HL-60 (cell line): Measurements from ENCODE around the gene ELAC2.

Experiments
- DNase-seq, 2 experiments: peaks; one replicate each; pipeline ENCODE4 v3.0.0-alpha.2; 2010 to 2020; ENCODE audit warnings: low read depth in 1 of 2, low spot score in 1 of 2
- H3K27ac ChIP-seq: fragments of 250-450 bp; sonication (Bioruptor Pico); replicated peaks from 2 replicates; pipeline ENCODE4 v1.5.1; 2020; ENCODE audit warnings: mild to moderate bottlenecking, moderate library complexity
- H3K27me3 ChIP-seq: fragments of 250-450 bp; sonication (Bioruptor Pico); 2 replicates; pipeline ENCODE4 v1.5.1; 2021; ENCODE audit warnings: mild to moderate bottlenecking, moderate library complexity; ENCODE audit not compliant: insufficient read depth, poor library complexity, severe bottlenecking
- H3K4me3 ChIP-seq: replicated peaks from 2 replicates; pipeline ENCODE4 v1.5.1; 2011; ENCODE audit warnings: mild to moderate bottlenecking, control low read depth, low read length; ENCODE audit not compliant: insufficient read depth
- GABPA ChIP-seq: IDR thresholded peaks from 2 replicates; pipeline ENCODE4 v1.6.1; 2012; ENCODE audit warnings: low read depth
- POLR2AphosphoS5 ChIP-seq: IDR thresholded peaks from 2 replicates; pipeline ENCODE4 v1.6.1; 2012; ENCODE audit warnings: low read depth
- SPI1 ChIP-seq: IDR thresholded peaks from 2 replicates; pipeline ENCODE4 v1.6.1; 2012; ENCODE audit warnings: low read depth, mild to moderate bottlenecking, borderline replicate concordance
- TF ChIP-seq, protein P1 (sequence below): IDR thresholded peaks from one replicate; pipeline ENCODE4 v1.5.1; 2011; ENCODE audit warnings: low read length, control low read depth, inconsistent platforms; ENCODE audit not compliant: insufficient read depth
- TF ChIP-seq, protein P2 (sequence below): IDR thresholded peaks from 2 replicates; pipeline ENCODE4 v1.6.1; 2012; ENCODE audit warnings: low read depth; ENCODE audit not compliant: insufficient replicate concordance

The ELAC2 gene

DNA sequence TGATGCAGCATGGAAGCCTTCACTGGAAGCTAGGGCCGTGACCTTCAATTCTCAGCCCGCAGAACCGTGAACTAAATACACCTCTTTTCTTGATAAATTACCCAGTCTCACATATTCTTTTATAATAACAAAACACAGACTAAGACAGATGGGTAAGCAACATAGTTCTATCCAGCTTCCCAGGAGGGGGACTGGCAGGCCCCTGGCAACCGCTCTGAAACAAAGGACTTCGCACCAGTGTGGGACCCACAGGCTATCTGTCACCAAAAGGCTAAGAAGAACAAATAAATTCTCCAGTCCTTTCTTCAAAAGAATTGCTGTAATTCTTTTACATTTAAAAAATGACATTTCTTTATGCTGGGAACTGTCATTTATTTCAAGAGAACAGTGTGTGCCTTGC, 19.0 kb downstream of the ELAC2 start:
- TF ChIP-seq, protein P1, sequence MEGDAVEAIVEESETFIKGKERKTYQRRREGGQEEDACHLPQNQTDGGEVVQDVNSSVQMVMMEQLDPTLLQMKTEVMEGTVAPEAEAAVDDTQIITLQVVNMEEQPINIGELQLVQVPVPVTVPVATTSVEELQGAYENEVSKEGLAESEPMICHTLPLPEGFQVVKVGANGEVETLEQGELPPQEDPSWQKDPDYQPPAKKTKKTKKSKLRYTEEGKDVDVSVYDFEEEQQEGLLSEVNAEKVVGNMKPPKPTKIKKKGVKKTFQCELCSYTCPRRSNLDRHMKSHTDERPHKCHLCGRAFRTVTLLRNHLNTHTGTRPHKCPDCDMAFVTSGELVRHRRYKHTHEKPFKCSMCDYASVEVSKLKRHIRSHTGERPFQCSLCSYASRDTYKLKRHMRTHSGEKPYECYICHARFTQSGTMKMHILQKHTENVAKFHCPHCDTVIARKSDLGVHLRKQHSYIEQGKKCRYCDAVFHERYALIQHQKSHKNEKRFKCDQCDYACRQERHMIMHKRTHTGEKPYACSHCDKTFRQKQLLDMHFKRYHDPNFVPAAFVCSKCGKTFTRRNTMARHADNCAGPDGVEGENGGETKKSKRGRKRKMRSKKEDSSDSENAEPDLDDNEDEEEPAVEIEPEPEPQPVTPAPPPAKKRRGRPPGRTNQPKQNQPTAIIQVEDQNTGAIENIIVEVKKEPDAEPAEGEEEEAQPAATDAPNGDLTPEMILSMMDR: no peak
- no peak overlapping the region for H3K4me3 ChIP-seq
- H3K27ac ChIP-seq: no peak overlapping the region
- no peaks in the 10 kb centered on the region for H3K27me3 ChIP-seq
- DNase-seq: no peak

DNA sequence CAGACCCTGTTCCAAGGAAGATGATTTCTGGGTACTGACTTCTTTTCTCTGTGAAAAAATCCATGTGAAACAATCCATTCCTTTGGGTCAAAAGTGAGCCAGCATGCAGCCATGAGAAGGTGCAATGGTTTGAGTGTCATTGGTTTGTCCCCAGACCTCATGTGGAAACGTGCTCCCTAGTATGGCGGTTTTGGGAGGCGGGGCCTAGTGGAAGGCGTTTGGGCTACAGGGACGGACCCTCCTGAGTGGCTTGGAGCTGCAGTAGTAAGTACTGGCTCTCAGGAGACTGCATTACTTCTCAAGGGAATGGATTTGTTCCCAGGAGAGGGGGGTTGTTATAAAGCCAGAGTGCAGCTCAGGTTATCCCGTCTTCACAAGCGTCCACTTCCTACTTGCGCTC, 19.4 kb downstream of the ELAC2 start:
- DNase-seq: no peak
- Histone ChIP-seq H3K27me3 (no peaks in the 10 kb centered on the region), H3K4me3 (no peak overlapping the region), H3K27ac (no peak overlapping the region)
- TF ChIP-seq, protein P1: no peak
- TF ChIP-seq, protein P2, sequence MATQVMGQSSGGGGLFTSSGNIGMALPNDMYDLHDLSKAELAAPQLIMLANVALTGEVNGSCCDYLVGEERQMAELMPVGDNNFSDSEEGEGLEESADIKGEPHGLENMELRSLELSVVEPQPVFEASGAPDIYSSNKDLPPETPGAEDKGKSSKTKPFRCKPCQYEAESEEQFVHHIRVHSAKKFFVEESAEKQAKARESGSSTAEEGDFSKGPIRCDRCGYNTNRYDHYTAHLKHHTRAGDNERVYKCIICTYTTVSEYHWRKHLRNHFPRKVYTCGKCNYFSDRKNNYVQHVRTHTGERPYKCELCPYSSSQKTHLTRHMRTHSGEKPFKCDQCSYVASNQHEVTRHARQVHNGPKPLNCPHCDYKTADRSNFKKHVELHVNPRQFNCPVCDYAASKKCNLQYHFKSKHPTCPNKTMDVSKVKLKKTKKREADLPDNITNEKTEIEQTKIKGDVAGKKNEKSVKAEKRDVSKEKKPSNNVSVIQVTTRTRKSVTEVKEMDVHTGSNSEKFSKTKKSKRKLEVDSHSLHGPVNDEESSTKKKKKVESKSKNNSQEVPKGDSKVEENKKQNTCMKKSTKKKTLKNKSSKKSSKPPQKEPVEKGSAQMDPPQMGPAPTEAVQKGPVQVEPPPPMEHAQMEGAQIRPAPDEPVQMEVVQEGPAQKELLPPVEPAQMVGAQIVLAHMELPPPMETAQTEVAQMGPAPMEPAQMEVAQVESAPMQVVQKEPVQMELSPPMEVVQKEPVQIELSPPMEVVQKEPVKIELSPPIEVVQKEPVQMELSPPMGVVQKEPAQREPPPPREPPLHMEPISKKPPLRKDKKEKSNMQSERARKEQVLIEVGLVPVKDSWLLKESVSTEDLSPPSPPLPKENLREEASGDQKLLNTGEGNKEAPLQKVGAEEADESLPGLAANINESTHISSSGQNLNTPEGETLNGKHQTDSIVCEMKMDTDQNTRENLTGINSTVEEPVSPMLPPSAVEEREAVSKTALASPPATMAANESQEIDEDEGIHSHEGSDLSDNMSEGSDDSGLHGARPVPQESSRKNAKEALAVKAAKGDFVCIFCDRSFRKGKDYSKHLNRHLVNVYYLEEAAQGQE: no peak
- TF ChIP-seq GABPA (no peak), POLR2AphosphoS5 (no peak), SPI1 (no peak)

DNA sequence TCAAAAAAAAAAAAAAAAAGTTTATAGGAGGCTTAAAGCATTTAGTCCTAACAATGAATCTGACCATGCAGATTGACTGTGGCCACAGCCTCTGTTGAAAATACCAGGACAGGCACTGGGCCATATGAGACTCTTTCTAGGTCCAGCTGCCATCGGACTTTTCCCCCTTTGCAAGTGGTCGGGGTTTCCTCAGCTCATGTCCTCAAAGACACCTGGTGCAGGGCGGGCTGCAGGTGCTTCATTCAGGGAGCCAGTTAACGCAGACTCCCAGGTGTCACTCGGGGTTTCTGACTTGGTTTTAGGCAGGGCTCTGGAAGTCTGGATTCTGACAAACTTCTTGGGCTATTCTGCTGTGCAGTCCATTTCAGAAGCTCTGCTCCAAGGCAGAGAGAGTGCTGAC, 20.9 kb downstream of the ELAC2 start:
- Histone ChIP-seq H3K27ac (no peak overlapping the region), H3K4me3 (no peak overlapping the region), H3K27me3 (no peaks in the 10 kb centered on the region)
- TF ChIP-seq GABPA: no peak
- no peak for TF ChIP-seq SPI1
- TF ChIP-seq POLR2AphosphoS5: no peak
- TF ChIP-seq, protein P1: no peak
- TF ChIP-seq, protein P2: no peak
- no peak for DNase-seq

DNA sequence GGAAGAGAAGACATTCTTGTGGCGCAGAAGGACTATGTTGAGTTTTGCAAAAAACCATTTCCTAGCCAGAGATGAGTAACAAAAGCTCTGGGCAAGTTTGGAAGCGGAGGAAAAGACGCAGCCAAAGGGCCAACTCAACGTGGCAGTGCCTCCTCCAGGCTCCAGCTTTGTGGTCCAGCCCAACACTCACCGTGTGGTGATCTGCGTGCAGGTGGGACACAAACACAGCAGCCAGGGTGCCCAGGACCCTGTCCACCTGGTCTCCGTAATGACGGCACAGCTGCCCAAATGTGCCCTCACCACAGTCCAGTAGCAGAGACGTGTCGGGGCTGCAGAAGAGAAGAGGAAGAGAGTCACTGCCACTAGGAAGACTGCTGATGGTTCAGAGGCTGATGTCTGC, 21.5 kb downstream of the ELAC2 start:
- TF ChIP-seq, protein P2: no peak
- TF ChIP-seq SPI1 (no peak), POLR2AphosphoS5 (no peak), GABPA (no peak)
- TF ChIP-seq, protein P1: no peak
- H3K27me3 ChIP-seq: no peaks in the 10 kb centered on the region
- H3K4me3 ChIP-seq: no peak overlapping the region
- no peak overlapping the region for H3K27ac ChIP-seq
- no peak for DNase-seq
